ENCODE data around the gene HBD.
"Not testable (repeated sequence)": the region's sequence is repeated elsewhere in the genome, so short reads cannot be mapped to it uniquely, and the experiment has no call there.

Gene HBD

GRCh38 chr11:5252919-5253265 lies 18.6 kb upstream of the HBD start:
- no peak for DNase-seq

DNA sequence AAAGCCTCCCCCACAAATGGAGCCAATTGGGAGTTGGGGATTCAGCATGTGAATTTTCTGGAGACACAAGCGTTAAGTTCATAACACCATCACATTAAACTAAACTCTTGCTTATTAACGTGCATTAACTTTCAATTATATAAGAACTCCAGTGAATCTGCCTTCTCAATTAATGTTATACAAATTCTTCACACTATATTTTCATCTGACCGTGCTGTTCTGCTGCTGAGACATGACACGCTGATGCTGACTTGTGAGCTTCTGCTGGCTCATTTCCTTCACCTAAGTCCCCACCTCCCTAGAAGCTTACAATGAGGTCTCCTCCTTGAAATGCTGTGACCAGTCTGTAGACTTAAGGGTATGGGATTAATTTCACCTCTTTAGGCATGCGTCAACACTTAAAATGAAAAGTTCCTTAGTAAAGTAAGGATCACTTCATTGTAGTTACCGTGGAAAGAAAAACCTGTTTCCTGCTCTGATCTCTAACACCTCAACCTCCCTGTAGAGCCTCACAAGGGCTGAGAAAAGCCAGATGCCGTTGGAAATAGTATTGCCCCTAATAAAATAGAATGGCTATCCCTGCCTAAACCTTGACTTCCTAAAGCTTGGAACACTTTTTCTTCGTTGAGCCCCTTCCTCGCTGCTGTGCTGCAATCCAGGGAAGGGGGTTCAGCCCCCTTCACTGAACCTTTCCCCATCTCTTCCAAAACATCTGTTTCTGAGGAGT lies 18.1 kb upstream of the HBD start:
- DNase-seq = no peak

DNA sequence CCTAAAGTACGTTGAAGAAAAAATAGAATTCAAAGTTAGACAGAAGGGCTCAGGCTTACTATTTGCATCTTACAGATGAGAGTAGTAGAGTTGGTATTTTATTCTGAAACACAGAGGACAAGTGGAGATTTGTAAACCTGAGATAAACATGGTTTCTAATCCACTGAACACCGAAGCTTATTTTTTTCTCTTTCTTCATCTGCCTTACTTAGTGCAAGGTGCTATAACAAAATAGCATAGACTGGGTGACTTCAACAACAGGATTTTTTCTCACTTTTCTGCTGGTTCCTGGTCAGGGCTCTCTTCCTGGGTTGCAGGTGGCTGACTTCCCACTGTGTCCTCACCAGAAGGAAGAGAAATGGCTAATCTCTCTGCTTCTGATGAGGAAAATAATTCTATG lies 17.5 kb upstream of the HBD start:
- DNase-seq = no peak

- no peak for DNase-seq
Observed at GRCh38 chr11:5250543-5251204, 16.4 kb upstream of the HBD start.

GRCh38 chr11:5249807-5250396 lies 15.6 kb upstream of the HBD start, which contains the start of gene HBG1:
HBG1 (minus strand) TSS chr11:5249857; CDS start chr11:5249804, 53 bp downstream.
- not testable (repeated sequence) for DNase-seq

DNA sequence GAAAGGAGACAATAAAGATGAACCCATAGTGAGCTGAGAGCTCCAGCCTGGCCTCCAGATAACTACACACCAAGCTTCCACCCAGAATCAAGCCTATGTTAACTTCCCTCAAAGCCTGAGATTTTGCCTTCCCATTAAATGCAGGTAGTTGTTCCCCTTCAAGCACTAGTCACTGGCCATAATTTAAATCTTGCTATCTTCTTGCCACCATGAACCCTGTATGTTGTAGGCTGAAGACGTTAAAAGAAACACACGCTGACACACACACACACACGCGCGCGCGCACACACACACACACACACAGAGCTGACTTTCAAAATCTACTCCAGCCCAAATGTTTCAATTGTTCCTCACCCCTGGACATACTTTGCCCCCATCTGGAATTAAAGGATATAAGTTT lies 14.2 kb upstream of the HBD start:
- not testable (repeated sequence) for DNase-seq

GRCh38 chr11:5247472-5248192 lies 13.3 kb upstream of the HBD start:
- no peak for DNase-seq

DNA sequence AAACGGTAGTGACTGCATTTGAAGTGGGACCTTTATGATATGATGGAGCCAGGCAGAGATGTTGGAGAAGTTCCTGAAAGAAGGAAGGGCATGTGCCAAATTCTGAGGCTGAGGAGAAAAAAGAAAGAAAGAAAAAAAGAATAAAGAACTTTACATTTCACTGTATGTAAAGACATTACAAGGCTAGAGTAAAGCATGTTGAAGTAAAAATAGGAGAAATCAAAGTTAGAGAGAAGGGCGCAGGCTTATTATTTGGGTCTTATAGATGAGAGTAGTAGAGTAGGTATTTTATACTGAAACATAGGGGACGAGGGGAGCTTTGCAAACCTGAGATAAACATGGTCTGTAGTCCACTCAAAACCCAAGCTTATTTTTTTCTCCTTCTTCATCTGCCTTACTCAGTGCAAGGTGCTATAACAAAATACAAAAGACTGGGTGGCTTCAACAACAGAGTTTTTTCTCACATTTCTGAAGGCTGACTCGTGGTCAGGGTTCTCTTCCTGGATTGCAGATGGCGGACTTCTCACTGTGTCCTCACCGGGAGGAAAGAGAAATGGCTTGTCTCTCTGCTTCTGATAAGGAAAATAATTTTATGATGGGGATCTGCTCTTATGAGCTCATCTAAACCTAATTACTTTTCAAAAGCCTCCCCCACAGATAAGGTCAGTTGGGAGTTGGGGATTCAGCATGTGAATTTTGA lies 12.6 kb upstream of the HBD start:
- no peak for DNase-seq

DNA sequence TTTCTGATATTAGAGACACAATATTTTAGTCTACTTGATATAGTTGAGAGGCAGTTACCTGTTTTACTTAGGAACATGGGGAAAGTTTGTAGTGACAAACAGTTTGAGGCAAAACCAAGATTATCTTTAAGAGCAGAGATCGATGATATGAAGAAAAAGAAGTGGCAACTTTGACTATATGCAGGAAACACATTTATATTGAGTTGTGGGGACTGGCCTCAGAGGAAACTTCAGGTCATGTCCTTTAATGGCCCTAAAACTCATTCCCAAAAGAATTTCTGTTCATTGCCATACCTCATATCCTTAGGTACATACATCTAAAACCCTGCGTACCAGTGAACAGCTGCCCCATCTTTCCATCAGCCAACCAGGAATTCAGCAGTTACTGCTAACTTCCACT lies 10.9 kb upstream of the HBD start:
- no peak for DNase-seq

GRCh38 chr11:5243816-5244180 lies 9.5 kb upstream of the HBD start:
- no peak for DNase-seq

DNA sequence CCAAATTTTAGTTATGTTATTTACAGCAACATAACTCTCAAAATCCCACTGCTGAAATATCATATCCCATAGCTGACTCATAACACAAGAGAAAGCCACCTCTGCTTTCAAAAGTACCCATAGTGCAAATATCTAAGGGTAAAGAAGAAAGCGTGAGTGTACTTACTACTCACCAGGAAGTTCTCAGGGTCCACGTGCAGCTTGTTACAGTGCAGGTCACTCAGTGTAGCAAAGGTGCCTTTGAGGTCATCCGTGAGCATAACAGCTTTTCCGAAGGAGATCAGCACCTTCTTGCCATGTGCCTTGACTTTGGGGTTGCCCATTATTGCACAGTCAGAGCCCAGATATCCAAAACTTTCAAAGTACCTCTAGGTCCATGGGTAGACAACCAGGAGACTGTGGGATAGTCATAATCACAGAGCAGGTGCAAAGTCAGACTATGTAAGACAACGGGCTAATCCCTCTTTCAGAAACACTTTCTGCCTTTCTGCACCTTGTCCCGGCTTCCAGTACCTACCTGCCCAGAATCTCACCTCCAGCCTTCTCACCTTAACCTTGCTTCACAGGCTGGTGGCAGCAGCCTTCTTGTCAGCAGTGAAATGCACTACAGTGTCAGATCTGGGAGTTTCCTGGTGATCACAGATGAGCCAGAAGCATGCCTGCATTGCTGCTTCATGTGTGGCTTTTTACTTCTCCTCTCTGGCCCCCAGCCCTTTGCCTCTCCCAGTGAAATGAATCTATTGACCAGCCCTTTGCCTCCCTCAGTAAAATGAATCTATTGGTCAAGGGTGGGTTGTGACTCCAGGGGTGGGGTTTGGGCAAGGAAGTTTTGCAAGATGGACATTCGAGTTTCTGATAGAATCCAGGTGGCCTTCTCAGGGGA lies 8.9 kb upstream of the HBD start:
- DNase-seq = no peak

DNA sequence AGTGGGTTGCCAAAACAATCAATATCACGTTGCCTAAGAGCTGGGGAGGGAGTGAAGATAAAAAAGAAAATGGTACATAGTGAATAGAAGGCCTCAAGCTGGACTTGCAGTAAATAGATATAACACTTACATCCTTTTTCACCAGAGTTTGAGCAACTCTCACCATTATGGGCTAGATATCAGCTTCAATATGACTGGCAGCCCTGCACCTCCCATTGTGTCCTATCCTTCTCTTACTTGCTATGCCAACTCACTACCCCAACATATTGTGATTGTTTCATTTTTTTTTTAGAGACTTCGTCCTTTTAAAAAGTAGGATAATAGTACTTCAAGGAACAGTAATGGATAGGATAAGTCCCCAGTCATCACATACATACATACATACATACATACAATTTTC lies 7.9 kb upstream of the HBD start:
- no peak for DNase-seq

DNA sequence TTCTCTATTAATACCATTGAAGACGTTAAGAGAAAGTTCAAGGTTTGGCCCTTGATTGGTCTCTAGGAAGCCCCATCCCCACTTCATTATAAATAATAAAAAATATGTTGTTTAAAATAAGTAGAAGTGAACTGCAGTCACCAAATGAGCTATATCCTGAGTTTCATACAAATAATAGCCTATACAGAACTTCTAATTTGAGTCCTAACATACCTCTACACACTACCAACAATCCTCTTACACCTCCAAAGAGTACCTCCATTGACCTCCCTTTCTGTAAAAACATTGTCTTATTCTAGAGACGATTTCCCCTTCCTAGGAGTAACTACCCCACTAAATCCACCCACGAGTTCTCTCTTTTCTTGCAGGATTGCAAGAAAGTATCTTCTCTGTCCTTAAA lies 7.2 kb upstream of the HBD start:
- DNase-seq = no peak

DNA sequence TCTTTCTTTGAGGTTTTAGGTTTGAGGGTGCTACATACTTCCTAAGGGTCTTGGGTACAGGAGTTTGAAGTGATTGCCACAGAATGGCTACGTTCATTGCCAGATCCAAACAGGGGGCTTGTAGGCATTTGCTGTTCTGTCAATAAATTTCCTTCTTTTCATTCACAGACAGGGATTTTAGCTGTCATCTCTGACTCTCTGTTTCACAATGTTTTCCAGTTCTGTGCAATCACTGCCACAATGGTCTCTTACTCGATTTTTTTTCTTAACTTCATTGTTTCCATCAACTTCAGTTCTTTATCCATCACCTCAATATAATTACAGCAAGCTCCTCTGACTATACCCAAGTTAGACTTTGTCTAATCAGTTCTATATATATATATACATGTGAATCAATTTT lies 6.2 kb upstream of the HBD start:
- DNase-seq = no peak

GRCh38 chr11:5240056-5240455 lies 5.8 kb upstream of the HBD start:
- no peak for DNase-seq

DNA sequence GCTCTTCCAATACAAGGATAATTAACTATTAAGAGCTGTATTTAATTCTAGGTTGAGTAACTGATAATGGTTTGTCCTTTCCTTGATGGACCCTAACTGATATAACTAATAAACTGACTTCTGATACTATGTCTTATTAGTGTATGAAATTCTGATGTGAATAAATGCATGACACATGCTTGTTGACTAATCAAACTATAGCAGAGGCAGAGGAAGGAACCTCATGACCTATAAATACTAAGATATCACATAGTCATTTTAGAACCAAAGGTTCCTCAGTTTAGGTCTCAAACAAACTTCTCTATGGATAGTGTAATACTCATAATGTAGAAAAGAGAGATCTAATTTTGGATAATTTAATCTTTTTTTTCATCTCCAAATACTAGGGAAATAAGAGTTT lies 4.8 kb upstream of the HBD start:
- DNase-seq = no peak

DNA sequence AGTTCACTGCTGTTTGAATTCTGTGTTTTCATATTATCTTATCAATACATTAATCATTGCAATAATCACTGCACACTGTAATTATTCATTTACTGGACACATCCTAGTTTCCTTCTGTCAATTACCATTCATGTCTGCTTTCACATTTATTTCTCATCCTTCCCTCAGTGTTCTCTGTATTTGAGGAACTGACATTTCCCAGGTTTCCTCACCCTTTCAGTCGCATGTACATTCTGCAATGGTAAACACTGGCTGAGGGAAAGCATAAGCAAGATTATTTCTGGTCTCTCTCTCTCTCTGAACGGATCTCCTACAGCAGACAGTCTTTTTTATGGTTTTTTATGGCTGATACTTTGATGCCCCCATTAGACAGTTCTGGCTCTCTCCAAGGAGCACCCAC lies 4.2 kb upstream of the HBD start:
- DNase-seq = no peak

DNA sequence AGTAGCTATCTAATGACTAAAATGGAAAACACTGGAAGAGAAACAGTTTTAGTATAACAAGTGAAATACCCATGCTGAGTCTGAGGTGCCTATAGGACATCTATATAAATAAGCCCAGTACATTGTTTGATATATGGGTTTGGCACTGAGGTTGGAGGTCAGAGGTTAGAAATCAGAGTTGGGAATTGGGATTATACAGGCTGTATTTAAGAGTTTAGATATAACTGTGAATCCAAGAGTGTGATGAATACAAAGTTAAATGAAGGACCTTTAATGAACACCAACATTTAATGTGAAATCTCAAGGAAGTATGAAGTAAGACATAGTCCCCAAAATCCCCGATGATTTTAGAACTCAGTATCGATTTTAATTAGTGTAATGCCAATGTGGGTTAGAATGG lies 3.1 kb upstream of the HBD start:
- no peak for DNase-seq

DNA sequence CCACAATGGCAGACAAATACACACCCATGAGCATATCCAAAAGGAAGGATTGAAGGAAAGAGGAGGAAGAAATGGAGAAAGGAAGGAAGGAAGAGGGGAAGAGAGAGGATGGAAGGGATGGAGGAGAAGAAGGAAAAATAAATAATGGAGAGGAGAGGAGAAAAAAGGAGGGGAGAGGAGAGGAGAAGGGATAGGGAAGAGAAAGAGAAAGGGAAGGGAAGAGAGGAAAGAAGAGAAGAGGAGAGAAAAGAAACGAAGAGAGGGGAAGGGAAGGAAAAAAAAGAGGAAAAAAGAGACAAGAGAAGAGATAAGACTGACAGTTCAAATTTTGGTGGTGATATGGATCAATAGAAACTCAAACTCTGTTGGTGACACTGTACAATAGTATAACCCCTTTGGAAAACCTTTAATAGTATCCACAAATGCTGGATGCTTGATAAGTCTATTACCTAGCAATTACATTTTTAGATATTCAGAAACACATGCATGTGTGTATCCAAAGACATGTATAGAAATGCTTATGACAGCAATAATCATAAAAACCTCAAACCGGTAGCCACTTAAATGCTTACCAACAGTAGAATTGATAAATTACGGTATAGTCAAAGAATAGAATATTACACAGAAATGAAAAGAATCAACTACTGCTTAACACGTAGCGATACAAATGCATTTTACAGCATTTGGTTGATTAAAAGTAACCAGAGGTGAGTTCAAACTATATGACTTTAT lies 1.2 kb upstream of the HBD start:
- DNase-seq = no peak

DNA sequence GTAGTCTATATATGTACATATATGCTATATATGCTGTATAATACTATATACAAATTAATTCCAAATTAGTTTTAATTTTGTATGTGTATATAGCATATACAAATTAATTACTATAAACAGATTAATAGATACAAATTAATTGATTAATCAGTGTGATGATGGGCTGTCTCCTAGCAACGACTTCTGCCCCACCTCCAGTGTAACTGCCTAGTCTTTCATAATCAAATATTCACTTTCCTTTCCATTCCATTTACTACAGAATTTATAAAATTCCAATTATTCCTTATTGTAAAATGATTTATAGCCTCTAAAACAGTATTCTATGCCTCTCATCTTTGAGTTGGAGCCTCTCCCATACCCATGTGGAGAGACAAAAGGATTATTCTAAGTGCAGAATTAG lies 976 bp downstream of the HBD start:
- DNase-seq = no peak

- no peak for DNase-seq
Observed at GRCh38 chr11:5232821-5233220, 1.5 kb downstream of the HBD start.

DNA sequence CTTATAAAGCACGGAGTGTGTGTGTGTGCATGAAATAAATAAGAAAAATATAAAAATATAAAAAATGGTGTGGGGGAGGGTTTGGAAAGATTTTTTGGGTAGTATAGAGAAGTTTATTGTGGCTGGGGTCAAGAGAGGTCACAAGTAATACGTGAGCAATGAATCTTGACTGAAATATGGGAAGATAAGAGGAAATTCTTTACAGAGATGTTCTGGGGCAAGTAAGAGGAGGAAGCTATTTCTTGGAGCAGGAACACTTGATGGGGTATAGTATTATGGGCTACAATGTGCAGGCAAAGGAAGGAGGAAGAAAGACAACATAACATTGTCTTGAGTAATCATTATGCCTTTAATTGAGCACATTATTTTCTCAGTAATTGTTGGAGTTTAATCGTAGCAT lies 2.1 kb downstream of the HBD start:
- no peak for DNase-seq
